Measurements from ENCODE around the gene CORO7.

GRCh38 chr16:4373356-4373908, 43.0 kb downstream of the CORO7 start:
- TF ChIP-seq CTCF (IDR thresholded peaks at IDR 0.05 in 8 of 11, conservative IDR thresholded peaks at IDR 0.05 in 3 of 11) (no peak), POLR2A (IDR thresholded peaks at IDR 0.05) (no peak), POLR2AphosphoS5 (IDR thresholded peaks at IDR 0.05) (no peak)
